Amniotic epithelial cell (primary cell): ENCODE results near the gene ZNF516.
"Not testable (repeated sequence)": the region's sequence is repeated elsewhere in the genome, so short reads cannot be mapped to it uniquely, and the experiment has no call there.

Source experiments
- DNase-seq: peaks from one replicate; pipeline ENCODE4 v3.0.0-alpha.2; 2010; ENCODE audit warnings: low read depth

The ZNF516 gene

DNA sequence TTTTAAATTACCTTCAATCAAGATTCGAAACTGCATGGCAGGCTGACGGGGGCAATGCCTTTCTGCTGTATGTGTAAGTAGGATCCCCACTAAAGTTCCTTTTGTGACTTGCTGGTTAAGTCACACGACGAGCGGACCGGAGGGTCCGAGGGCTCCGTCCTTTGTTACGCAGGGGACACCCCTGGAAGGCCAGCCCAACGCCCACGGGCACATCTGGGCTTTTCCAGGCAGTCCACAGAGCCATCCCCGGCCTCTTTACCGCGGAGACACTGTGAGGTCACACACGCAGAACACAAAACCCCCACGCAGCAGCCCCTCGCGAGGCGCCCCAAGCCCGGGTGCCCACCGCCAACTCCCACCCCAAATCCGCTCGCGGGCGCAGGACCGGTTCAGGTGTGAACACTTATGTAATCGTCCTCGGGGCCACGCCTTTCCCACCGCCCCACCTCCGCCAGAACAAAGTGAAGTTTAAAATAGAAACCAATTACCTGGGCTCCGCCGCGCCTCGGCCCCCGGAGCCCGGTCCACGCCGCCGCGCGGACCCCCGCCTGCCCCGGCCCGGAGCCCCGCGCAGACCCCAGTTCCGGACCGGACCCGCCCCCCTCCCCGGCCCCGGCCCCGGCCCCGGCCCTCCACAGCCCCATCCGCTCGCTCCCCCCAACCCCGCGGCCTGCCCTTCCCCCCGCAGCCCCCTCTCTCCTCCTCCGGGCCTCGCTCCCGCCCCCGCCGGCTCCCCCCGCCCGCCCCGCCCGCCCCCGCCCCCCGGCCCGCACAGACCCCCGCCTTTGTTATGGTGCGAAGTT is 4.2 kb downstream of the ZNF516 start:
- DNase-seq = no peak

DNA sequence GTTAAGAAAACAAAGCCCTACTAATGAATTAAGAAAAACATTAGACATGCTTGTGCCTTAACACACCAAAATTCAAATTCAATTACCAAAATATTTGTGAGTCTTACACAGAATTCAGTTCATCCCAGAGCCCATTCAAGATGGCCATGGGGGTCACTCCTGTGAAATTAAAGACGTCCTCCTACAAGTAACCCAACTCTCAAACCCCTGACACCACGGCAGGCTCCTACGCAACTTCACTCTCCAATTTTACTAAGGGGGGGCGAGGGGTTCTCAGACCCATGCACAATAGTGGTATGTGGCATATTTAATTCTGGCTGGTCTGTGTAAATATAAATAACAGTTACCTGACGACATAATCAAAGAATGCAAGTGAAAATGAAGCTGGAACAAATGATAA is 5.0 kb downstream of the ZNF516 start:
- no peak for DNase-seq

- no peak for DNase-seq
Observed at GRCh38 chr18:76489081-76489480, 6.0 kb downstream of the ZNF516 start.

- DNase-seq = peak; percentile 74
Observed at GRCh38 chr18:76488190-76488589, 6.9 kb downstream of the ZNF516 start.

DNA sequence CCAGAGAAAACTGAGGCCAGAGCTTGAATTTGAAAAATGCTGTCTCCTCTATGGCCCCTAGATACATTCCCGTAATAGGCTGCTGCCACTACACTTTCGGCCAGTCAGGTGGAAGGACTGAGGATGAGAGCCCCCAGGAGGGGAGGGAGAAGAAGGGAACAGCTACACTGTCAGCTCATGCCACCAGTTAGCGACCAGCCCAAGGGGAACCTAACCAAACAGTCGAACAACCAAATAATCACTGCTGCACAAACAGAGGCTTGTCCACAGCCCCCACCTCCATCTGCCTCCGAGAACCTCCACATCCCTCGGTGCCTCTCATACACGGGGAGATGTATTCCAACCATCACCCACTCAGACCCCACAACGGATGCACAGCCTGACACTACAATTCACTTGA is 7.3 kb downstream of the ZNF516 start:
- DNase-seq = no peak

GRCh38 chr18:76487070-76487469 is 8.0 kb downstream of the ZNF516 start:
- no peak for DNase-seq

DNA sequence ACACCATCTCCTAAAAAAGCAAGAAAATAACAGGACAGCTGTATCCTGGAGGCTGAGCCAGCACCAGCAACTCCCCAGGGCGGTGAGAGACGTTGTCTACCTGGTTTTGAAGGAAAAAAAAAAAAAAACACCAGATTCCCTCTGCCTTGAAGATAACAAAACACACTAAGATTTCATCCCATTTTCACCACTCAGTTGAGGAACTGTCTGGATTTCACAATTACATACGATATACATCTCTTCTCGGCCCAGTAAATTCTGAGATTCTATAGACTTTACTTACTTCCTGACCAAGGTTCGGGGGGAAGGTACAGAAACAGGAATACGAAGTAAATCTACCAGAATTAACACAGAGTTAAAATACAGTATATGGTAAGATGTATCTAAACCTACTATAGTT is 8.5 kb downstream of the ZNF516 start:
- DNase-seq = no peak

DNA sequence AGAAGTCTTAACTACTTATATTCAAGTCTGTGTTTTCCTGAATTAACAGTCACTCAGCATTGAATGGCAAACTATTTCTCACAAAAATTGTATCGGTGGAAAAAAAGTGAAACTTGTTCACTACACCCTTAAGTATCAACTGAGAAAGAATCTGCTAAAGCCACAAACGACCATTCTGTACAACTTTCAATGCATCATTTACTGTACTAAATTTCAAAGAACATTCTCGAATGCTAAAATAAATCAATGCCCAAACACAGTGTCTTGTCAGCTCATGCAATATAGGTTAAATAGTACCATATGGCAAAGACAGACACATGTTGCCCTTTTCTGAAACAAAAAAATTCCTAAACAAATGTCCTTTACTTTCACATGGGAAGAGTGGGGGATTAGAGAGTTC is 9.0 kb downstream of the ZNF516 start:
- DNase-seq = no peak

DNA sequence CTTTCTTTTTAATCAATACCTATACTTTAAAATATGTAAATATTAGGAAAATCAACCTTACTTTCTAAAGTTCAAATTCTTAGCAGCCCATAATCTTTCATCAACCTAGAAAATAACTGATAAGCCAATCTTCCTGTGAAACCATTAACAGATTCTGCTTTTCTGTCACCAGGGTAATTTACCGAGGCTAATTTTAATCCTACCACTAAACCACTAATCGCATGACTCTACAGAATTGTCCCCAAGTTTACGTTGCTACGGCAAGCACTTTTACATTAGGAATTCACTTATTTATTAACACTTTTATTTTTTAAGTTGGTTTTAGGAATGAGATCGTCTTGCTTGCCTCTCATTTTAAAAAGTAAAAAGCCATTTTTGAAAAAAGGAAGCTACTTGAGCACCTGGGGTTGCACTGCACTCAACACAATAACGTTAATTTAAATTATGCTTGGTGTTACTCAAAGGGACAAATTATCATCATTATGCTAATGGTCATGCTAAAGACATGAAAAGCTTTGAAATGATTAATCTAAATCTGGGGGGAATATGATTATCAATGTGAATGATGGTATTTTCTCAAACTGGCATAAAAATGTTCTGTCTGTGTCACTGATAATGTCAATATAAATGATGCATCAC is 10.2 kb downstream of the ZNF516 start:
- DNase-seq = no peak

DNA sequence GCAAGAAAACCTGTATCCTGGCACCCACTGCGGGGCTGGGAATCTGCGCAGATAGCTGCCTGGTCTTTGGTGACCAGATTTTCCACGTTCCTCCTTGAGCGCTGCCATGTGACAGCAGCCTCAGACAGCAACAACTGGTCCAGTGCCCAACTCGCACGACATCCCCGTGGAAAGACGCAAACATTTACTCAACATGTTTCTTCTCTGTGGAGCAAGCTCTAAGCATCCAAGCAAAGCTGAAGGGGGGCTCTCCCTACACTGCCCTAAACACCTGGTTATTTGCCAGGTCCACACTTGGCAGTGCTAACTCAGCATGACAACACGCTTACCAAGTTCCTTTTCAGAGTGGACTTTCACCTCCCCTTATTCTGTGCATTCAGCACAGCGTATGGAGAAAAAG is 11.3 kb downstream of the ZNF516 start:
- DNase-seq = no peak

DNA sequence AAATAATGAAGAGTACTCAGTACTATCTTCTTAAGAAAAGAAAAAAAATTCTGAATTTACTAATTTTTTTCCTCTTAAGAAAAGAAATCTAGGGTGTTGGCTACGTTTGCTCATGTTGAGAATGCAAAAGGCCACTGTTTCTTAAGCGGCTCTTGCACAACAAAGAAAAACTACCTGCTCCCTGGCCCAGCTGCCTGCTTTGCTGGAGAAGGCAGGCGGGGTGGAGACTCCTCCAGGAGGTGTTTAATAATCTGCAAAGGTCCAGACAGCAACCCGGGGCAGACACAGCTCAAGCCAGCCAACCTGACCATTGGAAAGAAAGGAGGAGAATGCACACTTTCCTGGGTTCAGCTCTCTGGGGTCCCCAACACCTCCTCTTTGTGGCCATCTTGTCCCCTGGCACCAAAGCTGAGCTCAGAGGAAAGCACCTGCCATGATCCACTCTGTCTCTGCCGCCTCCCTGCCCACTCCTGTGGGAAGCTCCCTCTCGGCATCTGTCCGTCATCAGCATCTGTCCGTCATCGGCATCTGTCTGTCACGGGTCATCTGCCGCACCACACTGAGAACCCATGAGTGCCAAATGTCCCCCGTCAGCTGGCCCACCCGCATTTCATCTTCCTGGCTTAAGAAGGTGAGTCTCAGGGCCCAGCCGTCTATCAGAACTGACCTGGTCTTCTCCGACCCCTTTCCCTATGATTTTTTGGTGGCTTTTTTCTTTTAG is 11.9 kb downstream of the ZNF516 start:
- peak; percentile 41 for DNase-seq

GRCh38 chr18:76482267-76482666 is 12.8 kb downstream of the ZNF516 start:
- no peak for DNase-seq

DNA sequence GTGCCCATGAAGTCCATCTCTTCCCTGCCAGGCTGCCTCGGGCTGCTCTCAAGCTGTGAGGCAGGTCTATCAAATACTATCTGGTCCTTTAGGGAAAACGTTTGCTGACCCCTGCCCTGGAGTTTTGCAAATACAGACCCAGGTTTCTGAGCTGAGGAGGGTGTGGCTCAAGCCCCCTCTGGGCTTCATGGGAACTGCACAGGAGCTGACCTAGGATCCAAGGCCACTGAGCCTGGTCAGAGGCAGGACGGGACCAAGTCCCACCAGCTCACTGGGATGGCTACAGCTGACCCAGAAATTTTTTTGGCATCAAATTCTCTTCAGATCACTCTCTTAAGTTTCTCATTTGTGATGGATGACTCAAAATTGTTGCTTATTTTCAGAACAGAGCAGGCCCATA is 14.1 kb downstream of the ZNF516 start:
- no peak for DNase-seq

- no peak for DNase-seq
Observed at GRCh38 chr18:76479351-76480238, 15.4 kb downstream of the ZNF516 start.

DNA sequence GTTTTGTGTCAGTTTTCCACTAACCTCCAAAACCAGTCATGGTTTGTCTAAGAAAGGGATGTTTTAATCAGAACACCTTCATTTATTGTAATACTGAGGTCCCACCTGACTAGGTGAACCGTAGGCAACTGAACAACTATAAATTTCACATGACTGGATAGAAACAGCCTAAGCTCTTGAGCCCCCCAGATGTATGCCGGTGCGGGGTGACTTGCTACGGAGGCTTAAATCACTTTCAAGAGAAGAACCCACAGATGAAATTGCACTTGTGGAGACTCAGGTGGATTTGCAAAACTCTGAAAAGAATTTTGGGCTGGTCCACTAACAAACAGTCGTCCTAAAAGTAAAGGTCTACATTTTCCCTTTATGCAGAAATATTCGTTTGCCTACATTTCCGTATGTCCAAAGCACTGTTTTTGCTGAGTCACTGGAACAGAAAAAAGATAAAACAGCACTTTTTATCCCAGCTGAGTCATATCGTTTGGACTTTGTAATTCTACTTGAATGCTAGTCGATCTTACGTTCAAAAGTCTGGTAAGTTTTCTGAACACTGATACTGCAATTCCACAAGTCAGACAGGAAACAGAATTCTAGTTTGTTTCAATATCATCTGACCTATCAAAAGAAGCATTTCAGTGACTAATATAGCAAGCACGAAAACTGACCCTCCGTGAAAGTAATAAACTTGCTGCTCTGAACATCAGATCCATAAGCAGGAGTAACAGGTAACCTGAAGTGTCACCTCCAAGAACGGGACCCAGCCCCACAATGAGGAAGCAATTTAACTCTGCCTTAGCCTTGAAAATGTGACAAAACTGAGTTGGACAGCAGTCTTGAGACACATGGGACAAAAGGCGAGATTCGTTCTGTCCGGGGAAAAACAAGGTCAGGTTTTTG is 18.1 kb downstream of the ZNF516 start:
- DNase-seq = peak; percentile 97

- DNase-seq = no peak
Observed at GRCh38 chr18:76475450-76476194, 19.4 kb downstream of the ZNF516 start.

- DNase-seq = no peak
Observed at GRCh38 chr18:76474824-76475223, 20.2 kb downstream of the ZNF516 start.

DNA sequence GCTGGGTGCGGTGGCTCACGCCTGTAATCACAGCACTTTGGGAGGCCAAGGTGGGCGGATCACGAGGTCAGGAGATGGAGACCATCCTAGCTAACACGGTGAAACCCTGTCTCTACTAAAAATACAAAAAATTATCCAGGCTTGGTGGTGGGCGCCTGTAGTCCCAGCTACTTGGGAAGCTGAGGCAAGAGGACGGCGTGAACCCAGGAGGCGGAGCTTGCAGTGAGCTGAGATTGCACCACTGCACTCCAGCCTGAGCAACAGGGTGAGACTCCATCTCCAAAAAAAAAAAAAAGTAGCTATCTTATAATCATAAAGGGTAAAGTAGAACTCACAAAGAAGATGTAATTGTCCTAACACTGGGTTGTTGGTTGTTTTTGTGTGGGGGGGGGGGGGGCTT is 21.5 kb downstream of the ZNF516 start:
- not testable (repeated sequence) for DNase-seq

DNA sequence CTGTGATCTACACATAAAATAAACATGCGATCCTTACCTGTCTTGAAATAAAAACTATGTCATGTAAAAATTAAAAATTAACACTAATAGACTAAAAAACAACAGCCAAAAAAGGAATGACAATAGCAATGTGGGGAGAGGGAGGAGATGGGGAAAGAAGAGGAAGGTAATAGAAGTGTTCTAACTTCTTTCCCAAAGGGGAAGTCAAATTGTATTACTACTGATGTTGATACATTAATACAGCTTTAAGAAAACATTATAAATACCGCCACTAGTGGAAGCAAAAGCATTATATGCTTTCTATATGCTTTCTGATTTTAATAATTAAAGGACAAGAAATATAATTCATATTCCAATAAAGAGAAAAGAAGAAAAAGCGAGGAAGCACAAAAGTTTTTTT is 22.2 kb downstream of the ZNF516 start:
- no peak for DNase-seq

DNA sequence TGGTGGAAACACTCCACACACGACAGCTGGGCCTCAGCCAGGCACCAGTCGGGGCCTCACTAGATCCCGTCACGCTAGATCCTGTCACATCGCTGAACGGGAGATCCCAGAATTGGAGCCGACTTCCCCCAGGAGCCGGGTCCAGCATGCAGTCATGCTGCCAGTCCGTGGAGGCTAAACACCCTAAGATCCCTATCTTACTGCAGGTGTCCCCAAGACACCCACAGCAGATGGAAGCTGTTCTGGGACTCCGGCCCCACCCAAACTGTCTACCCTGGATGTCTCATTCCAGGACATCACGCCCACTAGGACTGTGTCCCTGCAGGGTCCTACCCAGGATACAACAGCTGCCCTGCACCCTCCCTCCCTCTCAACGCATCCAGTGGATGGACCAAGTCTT is 23.4 kb downstream of the ZNF516 start:
- no peak for DNase-seq
